NCI-H2227 treated with DMSO at 0.1 percent for 48 hours (cell line): ENCODE data around the gene MYEOV.

Experiments used
- DNase-seq: peaks from one replicate; lab custom pipeline; 2025; lab: John Stamatoyannopoulos, UW

The MYEOV gene

DNA sequence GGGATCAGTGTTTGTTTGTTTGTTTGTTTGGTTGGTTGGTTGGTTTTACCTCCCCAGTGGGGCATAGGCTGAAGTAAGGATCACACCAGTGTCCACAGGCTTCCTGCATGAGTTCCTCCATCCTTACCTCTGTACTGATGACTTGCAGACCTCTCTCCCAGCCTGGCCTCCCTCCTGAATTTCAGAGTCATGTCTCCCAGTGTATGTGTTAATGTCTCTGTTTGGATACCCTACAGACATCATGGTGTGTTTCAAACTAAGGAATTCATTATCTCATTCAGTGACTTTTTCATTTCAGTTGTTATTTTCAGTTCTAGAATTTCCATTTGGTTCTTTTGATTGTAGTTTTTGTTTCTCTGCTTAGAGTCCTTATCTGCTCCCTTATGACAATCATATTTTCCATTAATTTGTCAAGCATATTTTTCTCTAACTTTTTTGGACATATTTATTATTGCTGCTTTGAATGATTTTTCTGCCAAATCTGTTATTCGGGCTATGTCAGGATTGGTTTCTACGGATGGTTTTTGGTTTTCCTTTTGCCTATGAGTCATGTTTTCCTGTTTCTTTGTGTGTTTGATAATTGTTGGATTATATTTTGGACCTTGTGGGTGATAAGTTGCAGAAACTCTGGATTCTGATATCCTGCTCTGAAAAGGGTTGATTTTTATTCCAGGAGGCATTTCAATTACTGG, 23.6 kb downstream of the MYEOV start:
- no peak for DNase-seq

DNA sequence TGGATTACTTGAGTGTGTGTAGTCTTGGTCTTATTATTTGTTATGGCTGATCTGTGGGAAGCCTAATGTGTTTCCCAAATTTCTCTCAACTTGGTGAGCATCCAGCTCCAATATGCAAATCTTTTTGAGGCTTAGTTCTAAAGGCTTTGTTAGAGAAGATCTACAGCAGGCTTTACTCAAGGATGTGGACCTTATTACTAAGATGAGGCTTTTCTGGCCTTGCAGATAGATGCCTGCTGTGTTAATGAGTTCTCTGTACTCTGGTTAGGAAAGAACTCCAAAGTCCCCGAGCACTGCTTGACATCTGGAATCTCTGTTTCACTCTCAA, 24.1 kb downstream of the MYEOV start:
- DNase-seq = no peak

DNA sequence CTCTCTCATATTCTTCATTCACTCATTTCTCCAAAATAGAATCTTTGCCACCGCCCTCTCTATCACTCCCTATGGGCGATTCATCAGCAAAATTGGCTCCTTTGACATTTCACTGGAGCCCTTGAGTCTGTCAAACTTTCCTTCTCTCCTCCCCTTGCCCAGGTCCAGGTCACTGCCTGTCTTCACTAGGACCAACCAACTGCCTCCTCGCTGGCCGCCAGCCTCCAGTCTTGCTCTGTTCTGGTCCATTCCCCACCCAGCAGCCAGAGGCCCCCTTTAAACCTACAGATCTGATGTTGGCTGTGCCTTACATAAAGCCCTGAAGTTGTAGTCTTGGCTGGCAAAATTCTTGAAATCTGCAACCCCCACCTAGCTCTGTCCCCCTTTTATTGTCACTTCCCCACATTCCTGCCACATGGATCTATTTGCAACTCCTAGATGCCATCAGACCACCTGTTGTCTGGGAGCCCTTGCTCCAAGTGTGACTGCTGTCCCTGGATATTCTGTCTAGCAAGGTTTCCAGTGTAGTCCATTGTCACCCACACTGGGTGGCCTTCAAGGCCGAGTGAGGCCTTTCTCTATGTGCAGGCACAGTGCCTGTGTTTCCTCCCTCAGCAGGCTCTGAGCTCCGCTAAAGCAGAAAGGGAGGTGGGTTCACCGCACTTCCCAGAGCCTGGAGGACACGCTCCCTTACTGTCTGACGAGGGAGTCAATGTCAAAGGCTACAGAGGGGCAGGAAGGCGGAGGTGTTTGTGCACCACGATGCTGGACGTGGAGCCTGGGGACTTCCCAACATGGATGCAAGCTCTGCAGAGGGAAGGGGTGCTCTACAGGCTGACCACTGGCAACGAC, 25.5 kb downstream of the MYEOV start:
- DNase-seq = no peak

DNA sequence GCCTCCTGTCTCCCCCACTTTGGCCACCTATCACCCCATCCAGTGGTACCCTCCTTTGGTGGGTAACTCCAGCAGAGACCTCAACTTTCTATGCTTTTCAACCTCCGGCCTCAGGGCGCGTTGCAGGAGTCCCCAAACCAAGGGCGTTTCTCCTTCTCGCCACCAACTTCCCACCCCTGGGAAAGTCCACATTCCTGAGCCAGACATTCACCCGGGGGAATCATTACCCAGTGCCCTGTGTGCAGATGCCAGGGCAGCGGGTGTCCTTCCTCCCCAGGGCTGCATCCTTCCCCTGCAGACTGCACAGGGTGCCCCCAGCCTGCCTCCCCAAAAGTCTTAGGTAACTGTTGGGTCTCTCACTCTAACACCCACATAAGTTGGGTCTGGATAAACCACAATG, 26.4 kb downstream of the MYEOV start:
- DNase-seq = no peak

DNA sequence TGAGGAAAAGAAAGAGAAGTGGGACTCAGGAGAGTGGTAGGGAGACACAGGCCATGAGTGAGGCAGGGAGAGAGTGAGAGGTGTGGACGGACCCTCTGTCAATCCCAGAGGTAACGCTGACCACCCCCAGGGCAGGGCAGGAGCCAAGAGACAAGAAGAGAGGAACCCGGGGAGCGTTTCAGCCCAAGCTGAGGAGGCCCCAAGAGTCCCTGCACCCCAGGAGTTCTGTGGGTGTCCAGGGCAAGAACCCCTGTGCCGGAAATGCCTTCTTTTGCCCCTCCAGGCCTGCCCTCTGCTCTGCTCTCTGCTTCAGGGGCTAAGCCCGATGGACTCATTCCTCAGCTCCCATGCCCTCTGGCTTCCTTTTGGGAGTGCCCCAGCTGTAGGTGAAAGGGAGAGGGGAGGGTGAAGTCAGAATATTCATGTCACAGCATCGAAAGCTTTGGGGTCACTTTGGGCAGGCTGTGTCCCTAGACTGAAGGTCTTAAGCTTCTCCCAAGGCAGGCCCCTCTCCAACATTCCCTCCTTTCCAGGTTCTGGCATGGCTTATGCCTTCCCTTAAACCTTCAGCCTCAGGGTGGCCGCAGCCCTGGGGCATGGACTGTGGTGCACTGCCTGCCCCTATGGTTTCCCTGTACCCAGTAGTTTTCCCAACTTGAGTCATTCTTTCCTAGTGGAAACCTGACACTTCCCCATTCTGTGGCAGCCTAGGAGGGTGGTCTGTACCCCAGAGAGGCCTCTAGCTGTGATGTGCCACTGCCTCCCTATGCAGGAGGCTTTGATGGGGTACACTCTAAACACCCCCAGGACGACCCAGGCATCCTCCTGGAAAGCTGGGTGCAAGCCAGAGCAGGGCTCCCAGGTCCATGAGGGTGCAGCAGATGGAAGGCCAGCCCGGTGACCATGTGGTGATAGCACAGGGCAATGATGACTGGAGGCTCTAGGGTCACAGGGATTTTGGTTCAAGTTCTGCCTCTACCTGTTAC, 27.1 kb downstream of the MYEOV start:
- DNase-seq = no peak

DNA sequence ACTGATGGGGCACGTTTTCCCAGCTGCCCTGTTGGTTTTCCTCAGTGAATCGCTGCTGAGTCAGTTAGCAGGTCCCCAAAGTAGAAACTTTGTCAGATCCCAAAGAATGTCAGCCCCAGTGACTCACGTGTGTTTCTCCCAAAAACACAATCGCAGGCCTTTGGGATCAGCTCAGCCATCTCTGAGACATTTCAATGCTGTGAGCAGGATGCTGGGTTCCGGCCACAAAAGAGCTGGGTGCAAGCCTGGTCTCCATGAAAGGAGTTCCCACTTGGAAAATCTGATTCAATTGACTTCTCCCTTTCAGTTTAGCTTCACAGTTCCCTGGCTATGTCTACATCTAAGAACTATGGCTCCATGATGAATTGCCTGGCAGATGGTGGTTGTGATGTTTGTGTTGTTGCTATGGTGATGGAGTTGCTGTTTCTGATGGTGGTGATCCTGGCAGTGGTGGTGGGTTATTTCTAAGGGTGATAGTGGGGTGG, 28.0 kb downstream of the MYEOV start:
- no peak for DNase-seq

DNA sequence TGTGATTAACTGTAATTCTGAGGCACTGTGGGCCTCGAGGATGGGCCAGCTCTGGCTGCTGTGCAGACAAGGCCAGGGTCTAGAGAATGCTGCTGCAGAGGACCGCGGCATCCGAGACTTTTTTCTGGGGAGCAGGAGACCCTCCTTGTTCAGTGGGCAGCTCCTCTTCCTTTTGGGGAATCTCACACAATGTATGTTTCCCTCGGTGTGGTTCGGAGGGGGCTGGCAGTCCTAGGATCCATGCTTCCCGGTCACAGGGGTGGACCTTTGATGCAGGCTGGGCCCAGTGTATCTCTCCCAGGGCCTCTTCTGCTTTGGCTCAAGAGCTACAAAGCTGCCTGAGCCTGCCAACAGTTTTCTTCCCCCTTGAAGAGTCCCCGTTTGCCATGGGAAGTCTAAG, 31.5 kb downstream of the MYEOV start:
- DNase-seq = no peak

DNA sequence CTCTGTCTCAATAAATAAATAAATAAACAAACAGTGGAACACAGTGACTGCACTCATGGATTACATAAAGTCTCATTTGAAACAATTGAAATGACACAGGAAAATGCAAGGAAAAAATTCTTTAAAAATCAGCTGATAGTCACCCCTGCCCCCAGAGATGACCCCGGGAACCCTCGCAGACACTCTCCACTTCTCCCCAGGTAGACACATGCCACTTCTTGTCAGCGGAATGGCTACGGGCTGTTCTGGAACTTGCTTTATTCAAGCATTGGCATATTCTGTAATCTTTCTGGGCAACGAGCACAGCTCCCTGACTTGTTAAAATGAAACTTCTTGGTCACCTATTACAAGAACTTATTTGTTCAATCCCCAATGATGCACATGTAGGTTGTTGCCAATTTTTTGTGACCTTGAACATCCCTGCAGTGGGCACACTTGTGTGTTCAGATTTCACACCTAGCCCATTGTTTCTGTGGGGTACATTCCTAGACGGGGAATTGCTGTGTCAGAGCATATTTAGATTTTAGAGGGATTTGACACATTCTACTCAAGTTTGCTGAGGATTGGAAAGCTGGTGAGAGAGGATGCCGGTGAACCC, 32.8 kb downstream of the MYEOV start:
- DNase-seq = no peak

DNA sequence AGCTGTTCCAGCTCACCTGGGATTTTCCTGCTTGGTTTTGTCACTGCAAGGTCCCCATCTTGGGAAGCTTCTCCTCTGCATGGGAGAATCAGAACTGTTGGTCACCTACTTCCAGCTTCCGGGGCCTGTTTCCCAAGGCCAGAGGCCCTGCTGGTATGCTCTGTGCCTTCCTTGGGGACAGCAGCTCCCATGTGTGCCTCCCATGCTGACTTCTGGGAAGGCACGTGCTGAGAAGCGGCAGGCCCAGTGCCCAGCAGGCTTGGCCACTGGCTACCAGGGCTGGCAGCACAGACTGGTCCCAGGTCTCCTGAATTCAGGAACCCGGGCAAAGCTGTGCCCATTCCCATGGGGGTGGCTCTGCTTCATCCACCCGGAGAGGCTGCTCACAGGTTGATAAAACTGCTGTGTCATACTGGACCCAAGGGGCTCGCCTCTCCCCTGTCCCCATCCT, 33.8 kb downstream of the MYEOV start:
- no peak for DNase-seq

DNA sequence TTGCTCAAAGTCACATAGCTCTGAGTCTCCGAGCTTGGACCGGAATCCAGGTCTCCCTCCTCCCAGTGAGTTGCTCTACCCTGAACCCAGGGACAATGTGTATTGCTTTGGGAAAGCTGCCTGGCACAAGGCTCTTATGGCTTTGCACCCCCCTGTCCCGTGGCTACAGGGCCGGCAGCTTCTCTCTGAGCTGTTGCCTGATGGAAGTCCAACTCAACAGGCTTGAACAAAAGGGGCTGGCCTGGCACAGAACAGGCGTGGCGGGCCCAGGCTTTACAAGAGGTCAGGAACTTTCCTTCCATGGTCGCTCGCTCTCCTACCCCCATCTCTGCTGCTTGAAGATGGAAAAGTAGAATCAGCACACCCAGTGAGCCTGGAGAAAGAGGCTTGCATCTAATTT, 34.3 kb downstream of the MYEOV start:
- DNase-seq = no peak

DNA sequence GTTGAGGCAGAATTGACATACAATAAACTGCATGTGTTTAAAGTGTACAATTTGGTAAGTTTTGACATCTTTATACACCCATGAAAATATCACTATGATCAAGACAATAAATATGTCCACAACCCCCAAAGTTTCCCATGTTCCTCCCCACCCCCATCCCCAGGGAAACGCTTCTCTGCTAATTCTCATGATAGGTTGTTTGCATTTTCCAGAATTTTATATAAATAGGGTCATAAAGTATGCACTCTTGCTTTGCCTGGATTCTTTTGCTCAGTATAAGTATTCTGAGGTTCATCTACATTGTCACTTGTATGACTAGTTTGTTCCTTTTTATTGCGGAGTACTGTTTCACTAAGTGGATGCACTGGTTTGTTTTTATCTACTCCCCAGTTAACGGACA, 35.6 kb downstream of the MYEOV start:
- no peak for DNase-seq

DNA sequence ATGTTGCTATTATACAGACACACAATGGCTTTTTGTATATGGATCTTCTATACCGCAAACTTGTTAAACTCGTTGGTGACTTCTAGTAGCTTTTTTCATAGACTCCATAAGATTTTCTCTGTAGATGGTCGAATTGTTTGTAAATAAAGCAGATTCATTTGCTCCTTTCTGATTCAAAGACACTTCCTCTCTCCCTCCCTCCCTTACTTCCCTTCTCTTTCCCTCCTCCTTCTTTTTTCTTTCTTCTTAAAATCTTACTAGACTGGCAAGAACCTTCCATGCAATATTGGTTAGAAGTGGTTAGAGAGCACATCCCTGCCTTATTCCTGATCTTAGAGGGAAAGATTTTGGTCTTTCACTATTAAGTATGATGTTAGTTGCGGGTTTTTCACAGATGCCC, 36.4 kb downstream of the MYEOV start:
- no peak for DNase-seq

DNA sequence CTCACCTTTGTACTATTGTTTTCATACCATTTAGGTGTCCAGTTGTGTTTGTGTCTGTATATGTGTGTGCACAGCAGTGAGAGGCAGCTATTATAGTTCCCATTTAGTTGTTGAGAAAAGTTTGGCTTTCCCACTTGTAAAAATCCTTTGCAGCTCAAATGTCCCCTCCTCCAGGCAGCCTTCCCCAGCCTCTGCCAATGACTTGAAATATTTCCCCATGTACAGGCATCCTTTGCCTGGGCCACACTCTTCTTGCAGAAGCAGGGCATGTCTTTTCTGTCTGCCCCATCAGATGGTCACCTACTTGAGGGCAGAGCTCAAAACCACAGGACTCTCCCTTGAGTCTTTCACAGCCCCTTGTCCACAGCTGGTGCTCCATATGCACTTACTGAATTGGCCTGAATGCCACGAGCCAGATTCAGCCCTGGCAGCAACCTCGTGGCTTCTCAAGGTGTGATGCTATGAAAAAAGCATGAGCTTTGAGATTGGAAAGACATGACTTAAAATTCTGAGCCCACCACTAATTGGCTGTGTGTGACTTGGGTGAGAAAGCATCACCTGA, 39.3 kb downstream of the MYEOV start:
- no peak for DNase-seq

DNA sequence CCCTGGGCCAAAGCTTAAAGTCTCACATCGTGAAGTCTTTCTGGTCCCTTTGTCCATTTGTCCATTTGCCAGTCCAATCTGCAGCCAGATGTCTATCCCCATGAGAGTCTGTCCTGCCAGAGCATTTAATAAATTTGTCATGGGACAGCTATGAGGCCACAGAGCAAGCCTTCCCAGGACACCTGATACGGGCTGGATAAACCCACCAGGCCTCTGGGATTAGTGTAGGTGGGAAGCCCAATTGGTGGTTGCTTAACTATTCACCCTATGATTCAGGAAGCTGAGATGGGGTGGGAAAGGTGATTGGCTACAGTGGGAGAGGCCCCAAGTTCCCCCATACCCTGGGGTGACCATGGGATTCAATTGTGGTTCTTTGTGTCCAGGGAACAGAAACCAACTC, 39.9 kb downstream of the MYEOV start:
- no peak for DNase-seq

DNA sequence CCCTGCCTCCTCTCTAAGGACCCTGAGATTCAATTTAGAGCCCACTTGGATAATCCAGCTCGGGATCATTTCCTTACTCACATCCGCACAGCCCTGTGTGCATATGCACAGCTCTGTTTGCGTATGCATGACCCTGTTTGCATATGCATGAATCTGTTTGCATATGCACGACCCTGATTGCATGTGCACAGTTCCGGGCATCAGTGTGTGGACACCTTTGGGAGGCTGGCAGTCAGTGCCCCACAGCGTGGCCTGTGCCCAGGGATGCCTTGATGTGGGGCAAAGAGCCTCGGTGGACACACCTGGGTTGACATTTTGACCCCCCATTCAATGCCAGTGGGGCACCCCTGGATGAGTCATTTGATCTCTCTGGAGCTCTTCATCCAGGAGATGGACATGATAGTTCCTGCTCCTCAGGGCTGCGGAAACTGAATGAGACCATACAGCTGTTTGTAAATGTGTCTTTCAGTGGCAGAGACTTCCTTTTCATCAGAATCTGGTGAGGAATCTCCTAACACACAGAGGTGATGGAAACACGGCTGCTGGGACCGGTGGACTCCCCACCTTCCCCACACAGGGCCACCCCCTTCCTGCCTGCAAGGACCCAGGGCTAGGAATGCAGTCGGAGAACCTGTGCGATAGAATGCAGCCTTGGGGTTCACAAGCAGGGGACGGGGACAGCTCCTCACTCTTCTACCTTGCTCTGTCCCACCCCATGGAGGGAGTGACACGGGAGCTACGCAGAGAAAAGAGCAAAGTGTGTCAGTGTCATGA, 41.2 kb downstream of the MYEOV start:
- DNase-seq = no peak

DNA sequence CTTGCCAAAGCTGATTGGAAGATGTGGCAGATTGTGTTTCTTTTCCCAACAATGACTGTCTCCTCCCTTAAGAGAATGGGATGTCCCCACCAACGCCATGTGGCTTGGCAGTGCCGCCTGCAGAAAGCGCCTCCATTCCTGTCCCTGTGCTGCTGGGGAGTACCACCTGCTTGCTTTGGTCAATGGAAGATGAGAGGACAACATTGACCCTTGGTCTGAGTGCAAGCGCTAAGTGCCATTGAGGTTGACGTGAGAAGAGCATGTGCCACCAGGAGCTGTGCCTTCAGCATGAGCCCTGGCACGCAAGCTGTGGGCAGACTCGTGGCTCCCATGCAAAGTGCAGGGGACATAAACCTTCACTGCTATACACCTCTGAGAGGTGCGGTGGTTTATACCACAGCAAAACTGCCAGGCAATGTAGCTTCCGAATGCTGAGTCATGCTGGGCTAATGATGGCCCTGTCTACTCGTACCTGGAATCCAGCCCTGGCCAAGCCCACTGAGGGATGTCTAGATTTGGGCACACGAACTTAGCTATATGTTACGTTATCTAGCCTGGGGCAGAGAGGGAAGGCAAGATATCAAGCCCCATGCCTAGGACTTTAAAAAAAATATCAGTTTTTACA, 41.9 kb downstream of the MYEOV start:
- DNase-seq = no peak

DNA sequence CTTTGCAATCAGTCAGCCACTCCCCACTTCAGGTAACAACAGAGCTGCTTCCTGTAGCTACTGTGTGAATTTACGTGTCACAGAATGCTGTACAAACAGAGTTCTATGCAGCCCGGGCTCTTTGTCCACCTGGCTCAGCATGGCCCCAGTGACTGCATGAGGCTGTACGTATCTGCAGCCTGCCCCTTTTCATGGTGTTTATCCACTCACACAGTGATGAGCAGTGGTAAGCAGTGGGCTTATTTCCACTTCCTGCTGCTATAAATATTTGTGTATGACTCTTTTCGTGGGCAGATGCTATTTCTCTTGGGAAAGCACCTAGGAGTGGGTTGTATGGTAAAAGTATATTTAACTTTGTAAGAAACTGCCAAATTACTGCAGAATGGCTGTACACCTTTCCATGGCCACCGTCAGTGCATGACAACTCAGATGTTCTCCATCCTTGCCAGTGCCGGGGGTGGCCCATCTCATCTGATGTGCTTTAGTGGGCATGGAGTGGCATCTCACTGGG, 43.3 kb downstream of the MYEOV start:
- no peak for DNase-seq

DNA sequence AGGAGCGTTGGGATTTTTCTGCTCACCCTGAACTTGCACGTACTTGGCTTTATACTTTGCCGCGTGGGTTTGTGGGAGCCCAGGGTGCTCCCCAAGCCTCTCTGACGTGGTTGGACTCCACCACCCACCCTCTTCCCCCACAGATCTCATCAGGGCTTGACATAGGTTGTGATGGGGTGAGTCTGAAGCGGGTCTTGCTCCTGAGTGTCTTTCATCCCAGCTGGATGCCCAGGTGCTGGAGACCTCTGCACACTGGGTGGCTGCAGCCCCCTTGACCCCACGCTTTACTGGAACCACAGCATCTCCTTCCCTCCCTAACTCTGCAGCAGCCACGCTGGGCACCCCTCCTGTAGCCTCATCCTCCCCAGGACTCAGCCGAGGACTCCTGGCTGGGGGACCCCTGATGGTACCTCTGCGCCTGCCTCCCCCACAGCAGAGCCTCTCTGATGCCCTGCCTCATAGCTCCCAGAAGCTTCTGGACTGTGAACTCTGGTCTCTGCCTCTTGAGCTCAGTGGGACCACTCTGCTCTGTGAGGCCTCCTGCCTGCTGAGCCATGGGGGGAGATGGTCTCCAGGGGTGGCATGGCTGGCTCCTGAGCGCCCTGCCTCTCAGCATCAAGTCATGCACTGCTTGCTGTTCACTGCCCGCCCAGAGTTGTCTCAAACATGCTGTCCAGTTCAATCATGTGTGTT, 45.2 kb downstream of the MYEOV start:
- no peak for DNase-seq

DNA sequence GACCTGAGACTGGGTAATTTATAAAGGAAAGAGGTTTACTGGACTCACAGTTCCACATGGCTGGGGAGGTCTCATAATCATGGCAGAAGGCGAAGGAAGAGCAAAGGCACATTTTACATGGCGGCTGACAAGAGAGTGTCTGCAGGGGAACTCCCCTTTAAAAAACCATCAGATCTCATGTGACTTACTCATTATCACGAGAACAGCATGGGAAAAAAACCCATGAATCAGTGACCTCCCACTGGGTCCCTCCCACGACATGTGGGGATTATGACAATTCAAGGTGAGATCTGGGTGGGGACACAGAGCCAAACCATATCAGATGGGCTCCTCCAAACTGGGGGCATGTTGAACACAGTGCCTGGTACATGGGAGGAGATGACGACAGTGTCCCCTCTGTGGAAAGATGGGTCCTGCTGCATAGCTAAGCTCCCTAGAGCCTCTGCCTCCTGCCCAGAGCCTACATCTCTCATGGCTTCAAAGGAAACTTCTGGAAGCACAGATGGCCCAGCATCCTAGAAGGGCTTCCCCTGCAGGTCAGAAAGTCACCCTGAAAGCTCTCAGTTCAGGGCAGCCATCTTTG, 46.1 kb downstream of the MYEOV start:
- no peak for DNase-seq
